ENCODE measurements around the gene SFSWAP.

GRCh38 chr12:131693149-131693548 is 17.7 kb upstream of the SFSWAP start:
- no peak for TF ChIP-seq EZH2 (IDR thresholded peaks at IDR 0.05; ENCODE audit: insufficient read depth, poor library complexity, severe bottlenecking)
- TF ChIP-seq EZH2phosphoT487 (IDR thresholded peaks at IDR 0.05; ENCODE audit: insufficient read depth, low read depth) = no peak

All from GM23248 (cell line).